Parathyroid adenoma (tissue), 2 donors: ENCODE measurements around the gene MLPH.

Source experiments
- H2AFZ ChIP-seq: fragments of 300-600 bp; sonication (generic); one replicate; pipeline ENCODE4 v1.7.0; 2017; ENCODE audit warnings: antibody characterized with exemption, mild to moderate bottlenecking
- H3K27ac ChIP-seq: fragments of 300-600 bp; sonication (generic); one replicate; pipeline ENCODE4 v1.7.0; 2017
- H3K27me3 ChIP-seq: fragments of 300-600 bp; sonication (generic); one replicate; pipeline ENCODE4 v1.7.0; 2017; ENCODE audit warnings: low read length; ENCODE audit not compliant: control insufficient read depth, insufficient read depth
- H3K36me3 ChIP-seq: fragments of 300-600 bp; sonication (generic); one replicate; pipeline ENCODE4 v1.7.0; 2017; ENCODE audit warnings: low read length; ENCODE audit not compliant: control insufficient read depth, insufficient read depth
- H3K4me1 ChIP-seq: fragments of 300-600 bp; sonication (generic); one replicate; pipeline ENCODE4 v1.7.0; 2017; ENCODE audit warnings: control low read depth
- H3K4me2 ChIP-seq: fragments of 300-600 bp; sonication (generic); one replicate; pipeline ENCODE4 v1.7.0; 2017; ENCODE audit warnings: low read length
- H3K4me3 ChIP-seq: fragments of 300-600 bp; sonication (generic); one replicate; pipeline ENCODE4 v1.7.0; 2017; ENCODE audit warnings: low read depth, low read length
- H3K79me2 ChIP-seq: fragments of 300-600 bp; sonication (generic); one replicate; pipeline ENCODE4 v1.7.0; 2017; ENCODE audit warnings: control low read depth
- H3K9ac ChIP-seq: fragments of 300-600 bp; sonication (generic); one replicate; pipeline ENCODE4 v1.7.0; 2017; ENCODE audit warnings: mild to moderate bottlenecking
- H3K9me3 ChIP-seq: fragments of 300-600 bp; sonication (generic); one replicate; pipeline ENCODE4 v1.7.0; 2017; ENCODE audit warnings: low read length; ENCODE audit not compliant: control insufficient read depth
- CTCF ChIP-seq: fragments of 300-600 bp; sonication (generic); IDR thresholded peaks from one replicate; pipeline ENCODE4 v1.7.0; 2017; ENCODE audit warnings: antibody characterized with exemption, mild to moderate bottlenecking
- donor health status: primary hyperparathyroidism.

The MLPH gene

GRCh38 chr2:237490009-237490711 lies 3.1 kb downstream of the MLPH start:
- no peak for TF ChIP-seq CTCF
- Histone ChIP-seq H3K4me3 (peak overlapping the region; percentile 8), H3K36me3 (no peaks in the 10 kb centered on the region), H3K4me2 (peak overlapping the region; percentile 19), H3K27me3 (no peaks in the 10 kb centered on the region), H3K9me3 (no peaks in the 10 kb centered on the region), H3K27ac (peak overlapping the region; percentile 60), H3K9ac (no peak overlapping the region), H2AFZ (peak overlapping the region; percentile 61), H3K79me2 (no peaks in the 10 kb centered on the region), H3K4me1 (peaks cover 7% of the 10 kb centered on the region)

GRCh38 chr2:237490795-237491194 lies 3.7 kb downstream of the MLPH start:
- Histone ChIP-seq H3K9me3 (no peaks in the 10 kb centered on the region), H3K27ac (peak overlapping the region; percentile 60), H3K27me3 (no peaks in the 10 kb centered on the region), H3K9ac (no peak overlapping the region), H3K79me2 (no peaks in the 10 kb centered on the region), H3K4me2 (peak overlapping the region; percentile 19), H3K4me3 (peak overlapping the region; percentile 8), H2AFZ (no peak overlapping the region), H3K4me1 (peaks cover 7% of the 10 kb centered on the region), H3K36me3 (no peaks in the 10 kb centered on the region)
- no peak for TF ChIP-seq CTCF

GRCh38 chr2:237491515-237492118 lies 4.6 kb downstream of the MLPH start:
- Histone ChIP-seq H3K4me1 (peaks cover 7% of the 10 kb centered on the region), H3K36me3 (no peaks in the 10 kb centered on the region), H3K4me2 (no peak overlapping the region), H3K27ac (no peak overlapping the region), H3K9ac (no peak overlapping the region), H2AFZ (no peak overlapping the region), H3K9me3 (no peaks in the 10 kb centered on the region), H3K79me2 (no peaks in the 10 kb centered on the region), H3K4me3 (no peak overlapping the region), H3K27me3 (no peaks in the 10 kb centered on the region)
- TF ChIP-seq CTCF = no peak

- no peak overlapping the region for H3K9ac ChIP-seq
- no peak for TF ChIP-seq CTCF
These were observed 5.3 kb downstream of the MLPH start for GRCh38 chr2:237492137-237492890.

More at GRCh38 chr2:237492137-237492890, 5.3 kb downstream of the MLPH start:
- Histone ChIP-seq H3K4me2 (no peak overlapping the region), H3K27ac (no peak overlapping the region), H3K36me3 (no peaks in the 10 kb centered on the region), H3K79me2 (no peaks in the 10 kb centered on the region), H3K27me3 (no peaks in the 10 kb centered on the region), H3K4me3 (no peak overlapping the region), H3K4me1 (peaks cover 7% of the 10 kb centered on the region), H3K9me3 (no peaks in the 10 kb centered on the region), H2AFZ (no peak overlapping the region)
